HG03457 (cell line): ENCODE measurements around the gene KIF18A.
"Not testable (repeated sequence)": the region's sequence is repeated elsewhere in the genome, so short reads cannot be mapped to it uniquely, and the experiment has no call there.

Experiments
- ATAC-seq: cut with Tn5 transposase; IDR thresholded peaks from one replicate; pipeline ENCODE4 v1.9.1; 2021; ENCODE audit warnings: moderate number of reproducible peaks; ENCODE audit not compliant: unreplicated experiment

Gene KIF18A

DNA sequence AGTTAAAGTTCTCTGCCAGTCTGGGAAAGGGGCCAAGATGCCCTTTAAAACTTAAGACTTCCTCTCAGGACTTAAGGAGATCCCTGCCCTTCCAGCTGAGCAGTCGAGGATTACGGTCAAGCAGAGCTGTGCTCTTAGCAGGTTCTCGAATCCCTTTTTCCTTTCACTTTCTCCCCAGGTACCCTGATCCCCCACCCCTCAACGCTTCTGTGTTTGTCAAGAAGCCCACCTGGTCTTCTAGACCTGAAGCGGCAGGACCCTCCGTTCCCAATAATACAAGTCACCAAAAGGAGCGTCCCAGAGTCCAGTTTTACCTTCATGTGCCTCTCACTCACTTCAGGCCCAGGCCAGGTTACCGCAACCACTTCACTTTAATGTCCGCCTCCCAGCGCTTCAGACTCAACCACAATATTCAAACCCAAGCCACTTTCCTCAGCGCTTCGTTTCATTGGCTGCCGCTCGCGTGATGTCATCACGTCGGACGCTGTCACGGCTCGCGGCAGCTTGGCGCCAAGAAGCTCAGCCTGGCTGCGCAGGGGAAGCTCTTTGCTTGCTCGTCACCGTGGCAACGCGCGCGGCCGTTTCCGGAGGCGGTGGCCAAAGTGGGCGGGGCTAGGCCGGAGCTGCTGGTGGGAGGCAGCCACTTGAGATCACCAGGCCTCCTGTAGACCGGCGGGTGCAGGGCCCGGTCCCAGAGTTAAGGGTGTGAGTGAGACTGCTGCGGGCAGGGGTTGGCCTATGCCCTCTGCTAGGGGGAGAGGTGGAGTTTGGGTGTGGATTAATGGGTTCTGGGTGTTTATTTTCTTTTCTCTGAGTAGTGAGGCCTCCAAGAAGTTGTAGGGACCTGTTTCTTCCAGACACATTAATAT lies at the start of gene KIF18A, which contains the start of gene METTL15:
TSS of gene KIF18A (minus strand) at position 407 of the 869 bp plus-strand sequence. CDS start 10,209 bp downstream, outside the sequence.
TSS of gene METTL15 (plus strand) at position 639 of the 869 bp plus-strand sequence. CDS start 4,947 bp downstream, outside the sequence.
- peak; percentile 96 for ATAC-seq

DNA sequence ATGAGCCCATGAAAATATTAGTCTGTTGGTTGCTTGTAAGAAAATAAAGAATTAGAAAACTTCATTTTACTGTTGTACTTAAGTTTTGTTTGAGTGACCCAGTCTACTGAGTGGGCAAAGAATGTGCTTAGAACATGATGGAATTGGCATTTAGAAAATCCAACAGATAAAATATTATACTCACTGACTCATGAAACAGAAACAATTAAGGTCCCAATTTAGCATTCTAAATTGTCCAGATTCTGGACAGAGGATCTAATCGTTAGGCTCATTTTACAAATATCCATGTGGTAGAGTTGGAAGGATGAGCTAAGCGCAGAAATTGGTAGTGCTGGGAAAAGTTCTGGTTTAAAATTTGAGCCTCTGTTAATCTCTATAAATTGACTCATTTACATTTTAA lies 45.6 kb upstream of the KIF18A start:
- no peak for ATAC-seq

DNA sequence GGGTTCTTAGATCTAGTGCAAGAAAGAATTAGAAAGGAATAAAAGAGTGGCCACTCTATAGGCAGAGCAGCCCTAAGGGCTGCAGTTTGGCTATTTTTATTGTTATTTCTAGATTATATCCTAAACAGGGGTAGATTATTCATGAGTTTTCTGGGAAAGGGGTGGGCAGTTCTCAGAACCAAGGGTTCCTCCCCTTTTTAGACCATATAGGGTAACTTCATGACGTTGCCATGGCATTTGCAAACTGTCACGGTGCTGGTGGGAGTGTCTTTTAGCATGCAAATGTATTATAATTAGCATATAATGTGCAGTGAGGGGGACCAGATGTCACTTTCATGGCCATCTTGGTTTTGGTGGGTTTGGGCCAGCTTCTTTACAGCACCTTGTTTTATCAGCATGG lies 44.8 kb upstream of the KIF18A start:
- no peak for ATAC-seq

GRCh38 chr11:28146123-28146751 lies 38.3 kb upstream of the KIF18A start:
- ATAC-seq, result no peak

GRCh38 chr11:28144808-28145207 lies 36.9 kb upstream of the KIF18A start:
- ATAC-seq, result no peak

- no peak for ATAC-seq
These were observed 34.8 kb upstream of the KIF18A start for GRCh38 chr11:28142724-28143123.

GRCh38 chr11:28140689-28141455 lies 32.9 kb upstream of the KIF18A start:
- ATAC-seq, result no peak

- ATAC-seq, result no peak
These were observed 32.0 kb upstream of the KIF18A start for GRCh38 chr11:28139841-28140415.

DNA sequence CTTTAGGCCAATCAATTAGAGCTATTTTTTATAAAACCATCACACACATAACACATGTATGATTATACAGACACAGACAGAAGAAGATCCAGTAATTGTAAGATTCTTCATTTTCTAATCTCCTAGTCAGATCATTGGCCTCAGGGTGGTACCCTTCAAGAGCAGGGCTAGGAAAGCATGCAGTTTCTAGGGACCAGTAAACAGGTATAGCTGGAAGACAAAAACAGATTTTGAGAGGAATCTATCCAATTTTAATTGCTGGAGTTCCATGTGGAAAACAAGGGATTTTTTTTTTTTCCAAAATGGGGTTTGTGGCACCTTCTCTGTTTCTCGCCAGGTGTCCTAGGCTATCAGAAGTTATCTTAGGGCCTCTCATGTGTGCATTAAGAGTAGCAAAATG lies 29.9 kb upstream of the KIF18A start:
- no peak for ATAC-seq

GRCh38 chr11:28137366-28137765 lies 29.4 kb upstream of the KIF18A start:
- no peak for ATAC-seq

DNA sequence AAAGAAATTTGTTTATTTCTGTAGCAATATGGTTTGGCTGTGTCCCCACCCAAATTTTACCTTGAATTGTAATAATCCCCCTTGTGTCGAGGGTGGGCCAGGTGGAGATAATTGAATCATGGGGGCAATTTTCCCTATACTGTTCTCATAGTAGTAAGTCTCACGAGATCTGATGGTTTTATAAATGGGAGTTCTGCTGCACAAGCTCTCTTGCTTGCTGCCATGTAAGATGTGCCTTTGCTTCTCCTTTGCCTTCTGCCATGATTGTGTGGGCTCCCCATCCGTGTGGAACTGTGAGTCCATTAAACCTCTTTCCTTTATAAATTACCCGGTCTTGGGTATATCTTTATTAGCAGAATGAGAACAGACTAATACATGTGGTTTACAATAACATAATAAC lies 28.2 kb upstream of the KIF18A start:
- ATAC-seq, result not testable (repeated sequence)

DNA sequence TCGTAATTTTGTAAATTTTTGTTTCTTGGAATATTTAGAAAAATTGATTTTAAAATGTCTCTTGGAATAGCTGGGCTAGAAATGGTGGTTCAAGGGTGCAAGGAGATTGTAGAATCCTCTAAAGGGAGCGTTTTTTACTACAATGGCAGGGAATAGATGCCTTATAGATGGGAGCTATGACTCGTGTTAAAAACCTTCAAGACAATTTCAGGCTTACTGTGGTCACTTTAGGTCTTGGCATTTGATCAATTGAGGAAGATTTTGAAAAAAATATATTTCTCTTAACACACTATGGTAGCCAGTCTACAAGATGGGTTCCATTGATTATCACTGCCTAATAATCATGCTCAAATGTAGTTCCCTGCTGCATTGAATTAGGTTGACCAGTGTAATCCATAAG lies 25.2 kb upstream of the KIF18A start:
- no peak for ATAC-seq

DNA sequence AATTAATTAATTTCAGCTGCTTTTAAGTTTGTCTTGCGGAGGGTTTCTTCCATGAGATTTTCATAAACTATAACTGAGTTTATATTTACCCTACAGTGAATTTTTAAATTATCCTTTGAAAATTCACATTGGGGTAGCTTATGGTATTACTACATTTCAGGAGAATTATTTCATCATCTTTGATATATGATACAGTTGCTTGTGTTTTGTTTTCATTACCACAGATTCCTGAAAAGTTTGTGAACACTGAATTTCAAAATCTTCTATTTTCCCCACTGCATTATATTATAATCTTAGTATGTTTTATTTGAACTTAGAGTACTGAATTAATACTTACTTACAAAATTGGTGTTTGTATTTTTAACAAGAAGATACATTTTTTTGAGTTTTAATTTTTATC lies 24.6 kb upstream of the KIF18A start:
- ATAC-seq, result no peak

- no peak for ATAC-seq
These were observed 15.2 kb upstream of the KIF18A start for GRCh38 chr11:28123151-28123581.

DNA sequence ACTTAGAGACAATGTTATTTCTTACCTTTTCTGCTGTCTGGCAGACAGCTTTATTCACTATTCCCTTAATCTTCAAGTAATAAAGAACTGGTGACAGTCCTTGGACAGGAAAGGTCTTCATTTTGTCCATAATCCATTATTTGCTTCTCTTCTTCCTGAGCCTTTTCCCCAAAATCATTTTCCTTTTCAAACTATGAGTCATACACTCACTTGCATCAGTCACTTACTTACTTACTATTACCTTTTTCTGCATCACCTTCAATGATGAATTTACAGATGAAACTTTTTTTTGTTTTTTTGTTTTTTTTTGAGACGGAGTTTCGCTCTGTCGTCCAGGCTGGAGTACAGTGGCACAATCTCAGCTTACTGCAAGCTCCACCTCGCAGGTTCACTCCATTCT lies 9.8 kb upstream of the KIF18A start:
- ATAC-seq, result no peak

GRCh38 chr11:28114731-28115130 lies 6.8 kb upstream of the KIF18A start:
- no peak for ATAC-seq

DNA sequence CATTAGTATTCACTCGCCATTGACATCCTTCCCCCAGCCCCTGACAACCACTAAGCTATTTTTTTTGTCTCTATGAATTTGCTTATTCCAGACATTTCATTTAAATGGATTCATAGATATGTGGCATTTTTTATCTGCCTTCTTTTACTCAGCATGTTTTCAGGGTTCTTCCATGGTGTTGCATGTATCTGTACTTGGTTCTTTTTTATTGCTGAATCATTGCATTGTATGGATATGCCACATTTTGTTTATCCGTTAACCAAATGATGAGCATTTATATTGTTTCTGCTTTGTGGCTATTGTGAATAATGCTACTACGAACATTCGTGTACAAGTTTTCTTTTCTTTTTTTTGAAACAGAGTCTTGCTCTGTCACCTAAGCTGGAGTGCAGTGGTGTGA lies 6.2 kb upstream of the KIF18A start:
- no peak for ATAC-seq

DNA sequence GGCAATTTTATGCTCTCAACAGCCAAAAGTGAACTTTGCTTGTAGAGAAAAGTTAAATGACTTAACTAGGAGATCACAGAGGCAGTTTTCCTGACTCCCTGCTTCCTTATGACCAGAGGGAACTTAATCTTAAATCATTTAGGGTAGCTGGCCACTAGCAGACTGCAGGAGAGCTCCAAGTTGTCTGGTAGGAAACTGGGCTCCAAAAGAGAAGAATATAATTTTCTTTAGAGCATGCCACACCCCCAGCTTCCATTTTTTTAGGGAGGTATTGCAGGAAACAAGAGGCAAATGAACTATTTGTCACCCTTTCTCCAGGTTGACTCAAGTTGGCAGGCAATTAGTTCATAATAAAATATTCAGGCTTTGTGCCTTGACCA lies 2.9 kb upstream of the KIF18A start:
- ATAC-seq, result no peak

- peak; percentile 27 for ATAC-seq
These were observed 2.3 kb upstream of the KIF18A start for GRCh38 chr11:28110108-28110820.

DNA sequence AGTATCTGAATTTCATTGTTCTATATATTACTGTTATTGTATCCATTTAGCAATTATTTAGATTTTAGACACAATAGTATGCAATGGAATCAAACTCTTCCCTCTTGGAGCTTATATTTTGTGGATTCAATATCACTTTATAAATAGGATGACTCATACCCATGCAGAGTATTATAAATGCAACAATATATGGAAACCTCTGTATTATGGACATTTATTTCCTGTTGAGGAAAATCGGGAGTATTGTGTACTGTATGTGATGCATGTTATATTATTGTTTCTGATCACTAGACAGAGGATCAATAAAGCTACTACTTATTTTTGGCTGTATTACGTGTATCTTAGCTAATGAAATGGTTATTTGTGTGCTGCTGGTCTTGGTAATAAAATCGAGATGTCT lies 1.0 kb upstream of the KIF18A start:
- ATAC-seq, result no peak
